Activated CD8-positive, alpha-beta T cell treated with anti-CD3 and anti-CD28 coated beads for 36 hours (primary cell): ENCODE measurements around the gene API5. TPM values are rescaled to one million over a fixed set of nuclear protein-coding genes. Genes with fewer than 3 reads are reported as not detected.

ENCODE experiments used
- ATAC-seq: fragments of 200-7000 bp; cut with Tn5 transposase; one replicate; pipeline ENCODE4 v1.10.0; 2021; ENCODE audit warnings: mild to moderate bottlenecking, moderate library complexity
- CTCF ChIA-PET: fragments of 350-600 bp; sonication (Branson Sonifier 250); formaldehyde crosslinking; loops from one replicate; lab custom pipeline; 2021; ENCODE audit warnings: antibody characterized with exemption; lab: Charles Lee
- POLR2A ChIA-PET: fragments of 350-600 bp; sonication (Branson Sonifier 250); formaldehyde crosslinking; loops from one replicate; lab custom pipeline; 2021; ENCODE audit warnings: antibody characterized with exemption; lab: Charles Lee
- DNase-seq: peaks from one replicate; pipeline ENCODE4 v3.0.0-alpha.2; 2020
- H3K27ac Mint-ChIP-seq: one replicate; pipeline ENCODE4 v1.8.0; 2021; ENCODE audit warnings: mild to moderate bottlenecking, mixed read lengths
- H3K27me3 Mint-ChIP-seq: one replicate; pipeline ENCODE4 v1.8.0; 2021; ENCODE audit warnings: mixed read lengths
- H3K36me3 Mint-ChIP-seq: one replicate; pipeline ENCODE4 v1.8.0; 2021; ENCODE audit warnings: low read depth, mixed read lengths
- H3K4me1 Mint-ChIP-seq: one replicate; pipeline ENCODE4 v1.8.0; 2021; ENCODE audit warnings: low read depth, mixed read lengths
- H3K4me3 Mint-ChIP-seq: one replicate; pipeline ENCODE4 v1.8.0; 2021; ENCODE audit warnings: mild to moderate bottlenecking, moderate library complexity, mixed read lengths
- H3K9me3 Mint-ChIP-seq: one replicate; pipeline ENCODE4 v1.8.0; 2021; ENCODE audit warnings: mixed read lengths
- CTCF ChIP-seq: fragments of 200-600 bp; IDR thresholded peaks from one replicate; pipeline ENCODE4 v1.8.0; 2022; ENCODE audit warnings: antibody characterized with exemption, mild to moderate bottlenecking
- intact Hi-C: fragments of 100-400 bp; cut with micrococcal nuclease; formaldehyde crosslinking; loops from one replicate; pipeline ENCODE4 v1.10.0; 2022
- total RNA-seq, 2 experiments: library from RNA; stranded (reverse); gene quantifications; one replicate each; pipeline ENCODE4 v1.2.3, GENCODE V29; 2021

The API5 gene
- total RNA-seq, 2 experiments from 2014 or later, result 156 to 169 TPM

GRCh38 chr11:43393765-43394355 lies 82.1 kb downstream of the API5 start:
- Mint-ChIP-seq H3K9me3 (no peaks in the 10 kb centered on the region), H3K27ac (peak overlapping the region; percentile 11), H3K36me3 (peaks cover 68% of the 10 kb centered on the region), H3K4me3 (no peak overlapping the region), H3K27me3 (no peaks in the 10 kb centered on the region), H3K4me1 (peaks cover 40% of the 10 kb centered on the region)
- ATAC-seq (no peak), DNase-seq (no peak)
- CTCF ChIA-PET, result no interaction called here
- POLR2A ChIA-PET, result interaction anchor here (0.6 kb wide), 1 partner anchor 23 kb away, joined by 3 read pairs; no protein-coding TSS in a partner anchor
- no peak for TF ChIP-seq CTCF
- intact Hi-C loops, result loop anchor here (10.0 kb wide), 1 partner anchor 79 kb away; the partner anchor contains the start of gene API5

Other genes with a start within 250 kb of the API5 start
- gene TTC17, start 46.9 kb downstream of the API5 start, total RNA-seq, result 10 to 100 TPM; 48.7 to 51.2 TPM